Vagina (tissue), 2 donors: ENCODE data around the gene KPNA2. TPM values are rescaled to one million over a fixed set of nuclear protein-coding genes. Genes with fewer than 3 reads are reported as not detected.
"Not testable (repeated sequence)": the region's sequence is repeated elsewhere in the genome, so short reads cannot be mapped to it uniquely, and the experiment has no call there.

Experiments
- DNase-seq, 2 donors: peaks; one replicate each; pipeline ENCODE4 v3.0.0-alpha.2; 2017; ENCODE audit errors: extremely low spot score in 2 of 2
- H3K27ac ChIP-seq: fragments of 200-600 bp; sonication (generic); one replicate; pipeline ENCODE4 v1.5.1; 2019
- H3K27me3 ChIP-seq: fragments of 200-600 bp; sonication (generic); one replicate; pipeline ENCODE4 v1.5.1; 2019
- H3K36me3 ChIP-seq, 2 donors: fragments of 200-600 bp; sonication (generic); one replicate each; pipeline ENCODE4 v1.5.1; 2017 to 2019
- H3K4me1 ChIP-seq: fragments of 200-600 bp; sonication (generic); one replicate; pipeline ENCODE4 v1.5.1; 2019
- H3K4me3 ChIP-seq, 2 donors: fragments of 200-600 bp; sonication (generic); 1 replicate in 1 of 2; 2 replicates in 1 of 2; pipeline ENCODE4 v1.5.1; 2016 to 2019
- H3K9me3 ChIP-seq: fragments of 200-600 bp; sonication (generic); one replicate; pipeline ENCODE4 v1.5.1; 2019
- POLR2A ChIP-seq, 2 donors: fragments of 450-650 bp; IDR thresholded peaks; one replicate each; pipeline ENCODE4 v1.6.1; 2017; ENCODE audit warnings: antibody characterized with exemption in 2 of 2, mild to moderate bottlenecking in 2 of 2, moderate library complexity in 2 of 2
- POLR2AphosphoS5 ChIP-seq, 2 donors: sonication (generic); formaldehyde crosslinking; IDR thresholded peaks; one replicate each; pipeline ENCODE4 v1.9.0; 2017; ENCODE audit warnings: antibody characterized with exemption in 2 of 2, mild to moderate bottlenecking in 2 of 2, low read depth in 1 of 2; ENCODE audit not compliant: insufficient read depth in 1 of 2
- intact Hi-C: fragments of 100-400 bp; cut with DNase I; formaldehyde crosslinking; loops from one replicate; pipeline ENCODE4 v1.15.1; 2023
- total RNA-seq: library from RNA; depleted of rRNA; stranded (reverse); fragments of >200 nt; gene quantifications from one replicate; pipeline ENCODE4 v1.2.3, GENCODE V29; 2016
- TF ChIP-seq, protein P1 (sequence below), 3 experiments: fragments of 450-650 bp in 2 of 3; fragments of 200-600 bp in 1 of 3; sonication (generic) in 1 of 3; IDR thresholded peaks; one replicate each; pipeline ENCODE4 v1.5.1; 2017 to 2019; ENCODE audit warnings: antibody characterized with exemption in 3 of 3, mild to moderate bottlenecking in 2 of 3, moderate library complexity in 2 of 3

Gene KPNA2
- total RNA-seq, 1 donor from 2014 or later, result 29.7 TPM

GRCh38 chr17:68074279-68074678 lies 38.7 kb downstream of the KPNA2 start:
- Histone ChIP-seq H3K27me3 (no peaks in the 10 kb centered on the region), H3K9me3 (no peaks in the 10 kb centered on the region), H3K36me3 (no peaks in the 10 kb centered on the region), H3K4me3 (no peak overlapping the region), H3K27ac (no peak overlapping the region), H3K4me1 (peaks cover 5% of the 10 kb centered on the region)
- intact Hi-C loops, result no loop called here
- DNase-seq, result no peak
- TF ChIP-seq POLR2A (IDR thresholded peaks at IDR 0.05) (no peak), POLR2AphosphoS5 (IDR thresholded peaks at IDR 0.05; ENCODE audit: insufficient read depth in 1 of 2, low read depth in 1 of 2) (no peak)
- TF ChIP-seq, protein P1, sequence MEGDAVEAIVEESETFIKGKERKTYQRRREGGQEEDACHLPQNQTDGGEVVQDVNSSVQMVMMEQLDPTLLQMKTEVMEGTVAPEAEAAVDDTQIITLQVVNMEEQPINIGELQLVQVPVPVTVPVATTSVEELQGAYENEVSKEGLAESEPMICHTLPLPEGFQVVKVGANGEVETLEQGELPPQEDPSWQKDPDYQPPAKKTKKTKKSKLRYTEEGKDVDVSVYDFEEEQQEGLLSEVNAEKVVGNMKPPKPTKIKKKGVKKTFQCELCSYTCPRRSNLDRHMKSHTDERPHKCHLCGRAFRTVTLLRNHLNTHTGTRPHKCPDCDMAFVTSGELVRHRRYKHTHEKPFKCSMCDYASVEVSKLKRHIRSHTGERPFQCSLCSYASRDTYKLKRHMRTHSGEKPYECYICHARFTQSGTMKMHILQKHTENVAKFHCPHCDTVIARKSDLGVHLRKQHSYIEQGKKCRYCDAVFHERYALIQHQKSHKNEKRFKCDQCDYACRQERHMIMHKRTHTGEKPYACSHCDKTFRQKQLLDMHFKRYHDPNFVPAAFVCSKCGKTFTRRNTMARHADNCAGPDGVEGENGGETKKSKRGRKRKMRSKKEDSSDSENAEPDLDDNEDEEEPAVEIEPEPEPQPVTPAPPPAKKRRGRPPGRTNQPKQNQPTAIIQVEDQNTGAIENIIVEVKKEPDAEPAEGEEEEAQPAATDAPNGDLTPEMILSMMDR (IDR thresholded peaks at IDR 0.05), result no peak

- H3K4me3 ChIP-seq, intact Hi-C loops, H3K9me3 ChIP-seq, H3K27ac ChIP-seq, DNase-seq, H3K36me3 ChIP-seq, H3K27me3 ChIP-seq, H3K4me1 ChIP-seq: not testable (repeated sequence)
These were observed 40.5 kb downstream of the KPNA2 start for GRCh38 chr17:68075953-68076607.

GRCh38 chr17:68077498-68077897 lies 42.0 kb downstream of the KPNA2 start:
- H3K4me1 ChIP-seq, H3K4me3 ChIP-seq, H3K27me3 ChIP-seq, intact Hi-C loops, H3K27ac ChIP-seq, DNase-seq, H3K9me3 ChIP-seq, H3K36me3 ChIP-seq: not testable (repeated sequence)

DNA sequence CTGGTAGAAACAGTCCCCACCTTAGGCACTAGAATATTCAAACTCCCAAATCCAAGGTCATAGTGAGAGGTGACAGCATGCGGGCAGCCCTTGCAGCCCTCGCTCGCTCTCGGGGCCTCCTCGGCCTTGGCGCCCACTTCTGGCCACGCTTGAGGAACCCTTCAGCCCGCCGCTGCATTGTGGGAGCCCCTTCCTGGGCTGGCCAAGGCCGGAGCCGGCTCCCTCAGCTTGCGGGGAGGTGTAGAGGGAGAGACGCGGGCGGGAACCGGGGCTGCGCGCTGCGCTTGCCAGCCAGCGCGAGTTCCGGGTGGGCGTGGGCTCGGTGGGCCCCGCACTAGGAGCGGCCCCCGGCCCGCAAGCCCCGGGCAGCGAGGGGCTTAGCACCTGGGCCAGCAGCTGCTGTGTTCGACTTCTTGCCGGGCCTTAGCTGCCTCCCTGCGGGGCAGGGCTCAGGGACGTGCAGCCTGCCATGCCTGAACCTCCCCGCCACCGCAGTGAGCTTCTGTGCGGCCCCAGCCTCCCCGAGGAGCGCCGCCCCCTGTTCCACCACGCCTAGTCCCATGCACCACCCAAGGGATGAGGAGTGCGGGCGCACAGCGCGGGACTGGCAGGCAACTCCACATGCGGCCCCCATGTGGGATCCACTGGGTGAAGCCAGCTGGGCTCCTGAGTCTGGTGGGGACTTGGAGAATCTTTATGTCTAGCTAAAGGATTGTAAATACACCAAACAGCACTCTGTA lies 45.0 kb downstream of the KPNA2 start:
- no peak for DNase-seq
- intact Hi-C loops, result no loop called here
- peaks cover 2% of the 10 kb centered on the region for H3K4me1 ChIP-seq
- no peaks in the 10 kb centered on the region for H3K36me3 ChIP-seq
- H3K4me3 ChIP-seq, result no peak overlapping the region
- no peak overlapping the region for H3K27ac ChIP-seq
- TF ChIP-seq, protein P1 (IDR thresholded peaks at IDR 0.05), result no peak
- no peak for TF ChIP-seq POLR2A (IDR thresholded peaks at IDR 0.05)
- TF ChIP-seq POLR2AphosphoS5 (IDR thresholded peaks at IDR 0.05; ENCODE audit: insufficient read depth in 1 of 2, low read depth in 1 of 2), result no peak
- no peaks in the 10 kb centered on the region for H3K27me3 ChIP-seq
- no peaks in the 10 kb centered on the region for H3K9me3 ChIP-seq

DNA sequence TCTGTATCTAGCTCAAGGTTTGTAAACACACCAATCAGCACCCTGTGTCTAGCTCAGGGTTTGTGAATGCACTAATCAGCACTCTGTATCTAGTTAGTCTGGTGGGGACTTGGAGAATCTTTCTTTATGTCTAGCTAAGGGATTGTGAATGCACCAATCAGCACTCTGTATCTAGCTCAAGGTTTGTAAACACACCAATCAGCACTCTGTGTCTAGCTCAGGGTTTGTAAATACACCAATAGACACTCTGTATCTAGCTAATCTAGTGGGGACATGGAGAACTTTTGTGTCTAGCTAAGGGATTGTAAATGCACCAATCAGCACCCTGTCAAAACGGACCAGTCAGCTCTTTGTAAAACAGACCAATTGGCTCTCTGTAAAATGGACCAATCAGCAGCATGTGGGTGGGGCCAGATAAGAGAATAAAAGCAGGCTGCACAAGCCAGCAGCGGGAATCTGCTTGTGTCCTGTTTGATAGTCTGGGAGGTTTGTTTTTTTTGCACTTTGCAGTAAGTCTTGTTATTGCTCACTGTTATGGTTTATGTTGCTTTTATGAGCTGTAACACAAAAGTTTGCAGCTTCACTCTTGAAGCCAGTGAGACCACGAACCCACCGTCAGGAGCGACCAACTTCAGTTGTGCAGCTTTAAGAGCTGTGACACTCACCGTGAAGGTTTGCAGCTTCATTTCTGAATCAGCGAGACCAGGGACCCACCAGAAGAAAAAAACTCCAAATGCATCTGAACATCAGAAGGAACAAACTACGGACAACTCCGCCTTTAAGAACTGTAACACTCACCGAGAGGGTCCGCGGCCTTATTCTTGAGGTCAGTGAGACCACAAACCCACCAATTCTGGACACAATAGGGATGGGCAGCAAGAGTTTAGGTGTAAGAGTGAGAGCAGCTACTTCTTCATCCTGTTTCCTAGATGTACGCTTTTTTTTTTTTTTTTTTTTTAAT lies 46.0 kb downstream of the KPNA2 start:
- DNase-seq, H3K36me3 ChIP-seq, intact Hi-C loops, H3K4me1 ChIP-seq, H3K27me3 ChIP-seq, H3K27ac ChIP-seq, H3K9me3 ChIP-seq, H3K4me3 ChIP-seq: not testable (repeated sequence)

DNA sequence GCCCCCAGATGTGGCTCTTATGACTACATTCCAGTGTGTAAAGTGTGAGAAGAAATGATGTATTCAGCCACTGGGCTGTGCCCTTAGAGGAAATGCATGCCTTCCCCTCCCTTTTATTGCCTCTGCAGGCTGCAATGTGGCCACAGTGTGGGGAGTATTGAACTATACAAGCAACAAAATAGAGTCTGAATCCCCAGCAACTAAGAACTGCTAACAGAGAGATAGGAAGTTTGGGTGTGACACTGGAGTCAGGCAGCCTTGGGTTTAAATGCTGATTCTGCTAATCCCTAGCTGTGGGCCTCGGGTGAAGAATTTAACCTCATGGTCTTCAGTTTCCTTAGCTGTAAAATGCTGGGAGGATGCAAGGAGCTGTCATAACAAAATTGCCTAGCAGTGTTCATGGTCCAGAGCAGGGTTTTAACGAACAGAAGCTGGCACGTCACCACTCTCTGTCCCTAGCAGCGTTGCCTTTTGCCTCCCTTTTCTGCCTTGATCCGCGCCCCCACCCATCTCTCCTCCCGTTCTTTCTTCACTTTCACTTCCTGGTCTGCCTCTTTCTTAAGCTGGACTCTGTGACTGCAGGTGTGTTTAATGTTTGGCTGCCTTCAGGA lies 50.3 kb downstream of the KPNA2 start:
- intact Hi-C loops, result no loop called here
- no peak overlapping the region for H3K4me3 ChIP-seq
- TF ChIP-seq, protein P1 (IDR thresholded peaks at IDR 0.05), result no peak
- TF ChIP-seq POLR2A (IDR thresholded peaks at IDR 0.05) (no peak), POLR2AphosphoS5 (IDR thresholded peaks at IDR 0.05; ENCODE audit: insufficient read depth in 1 of 2, low read depth in 1 of 2) (no peak)
- H3K27me3 ChIP-seq, result no peaks in the 10 kb centered on the region
- DNase-seq, result peak in 1 of 2 donors; percentile 31
- no peaks in the 10 kb centered on the region for H3K9me3 ChIP-seq
- peaks cover 4% of the 10 kb centered on the region for H3K4me1 ChIP-seq
- no peaks in the 10 kb centered on the region for H3K36me3 ChIP-seq
- H3K27ac ChIP-seq, result no peak overlapping the region

DNA sequence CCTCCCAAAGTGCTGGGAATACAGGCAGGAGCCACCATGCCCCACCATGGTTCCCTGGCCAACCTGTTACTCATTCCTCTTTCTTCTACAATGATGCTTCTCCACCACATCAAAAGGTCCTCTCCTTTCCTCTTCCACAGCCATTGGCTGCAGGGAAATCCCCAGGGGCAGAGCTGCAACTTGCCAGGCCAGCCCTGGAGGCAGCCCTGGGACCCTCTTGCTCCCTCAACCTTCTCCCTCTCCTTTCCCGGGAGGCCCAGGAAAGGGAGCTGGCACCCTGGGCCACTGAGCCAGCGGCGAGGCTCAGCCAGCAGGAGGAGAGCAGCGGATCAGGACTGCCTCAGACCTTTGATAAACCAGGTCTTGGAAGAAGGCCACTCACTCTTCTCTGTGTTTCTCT lies 51.1 kb downstream of the KPNA2 start:
- H3K4me3 ChIP-seq, intact Hi-C loops, H3K36me3 ChIP-seq, H3K27me3 ChIP-seq, H3K4me1 ChIP-seq, H3K27ac ChIP-seq, H3K9me3 ChIP-seq: not testable (repeated sequence)
- peak in 1 of 2 donors; percentile 46 for DNase-seq

- H3K27ac ChIP-seq, intact Hi-C loops: not testable (repeated sequence)
- peak in 1 of 2 donors; percentile 7 for DNase-seq
These were observed 51.6 kb downstream of the KPNA2 start for GRCh38 chr17:68087131-68087623.

More at GRCh38 chr17:68087131-68087623, 51.6 kb downstream of the KPNA2 start:
- H3K4me1 ChIP-seq, H3K9me3 ChIP-seq, H3K4me3 ChIP-seq, H3K27me3 ChIP-seq, H3K36me3 ChIP-seq: not testable (repeated sequence)
